GM21723 (cell line): ENCODE data around the gene TYK2.
"Not testable (repeated sequence)": the region's sequence is repeated elsewhere in the genome, so short reads cannot be mapped to it uniquely, and the experiment has no call there.

Source experiments
- ATAC-seq: cut with Tn5 transposase; IDR thresholded peaks from one replicate; pipeline ENCODE4 v1.9.1; 2021; ENCODE audit warnings: mild to moderate bottlenecking, moderate library complexity; ENCODE audit not compliant: unreplicated experiment

TYK2 gene

DNA sequence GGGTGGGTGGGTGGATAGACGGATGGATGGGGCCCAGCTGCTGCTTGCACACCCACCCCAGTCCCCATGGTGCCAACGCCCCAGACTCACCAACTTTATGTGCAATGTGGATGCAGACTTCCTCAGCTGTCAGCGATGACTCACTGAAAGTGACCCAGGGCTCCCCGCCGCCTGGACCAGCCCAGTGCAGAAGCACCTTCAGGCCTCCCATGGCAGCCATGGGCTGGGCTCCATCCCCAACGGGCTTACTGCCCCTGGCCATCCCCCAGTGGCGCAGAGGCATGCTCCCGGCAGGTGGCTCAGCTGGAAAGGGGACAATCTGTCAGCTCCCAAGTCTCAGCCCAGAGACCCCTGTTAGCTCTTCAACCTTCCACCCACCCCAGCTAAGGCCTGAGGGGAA lies 2.2 kb downstream of the TYK2 start:
- no peak for ATAC-seq

- ATAC-seq: not testable (repeated sequence)
These were observed 3.2 kb downstream of the TYK2 start for GRCh38 chr19:10377140-10377640.

DNA sequence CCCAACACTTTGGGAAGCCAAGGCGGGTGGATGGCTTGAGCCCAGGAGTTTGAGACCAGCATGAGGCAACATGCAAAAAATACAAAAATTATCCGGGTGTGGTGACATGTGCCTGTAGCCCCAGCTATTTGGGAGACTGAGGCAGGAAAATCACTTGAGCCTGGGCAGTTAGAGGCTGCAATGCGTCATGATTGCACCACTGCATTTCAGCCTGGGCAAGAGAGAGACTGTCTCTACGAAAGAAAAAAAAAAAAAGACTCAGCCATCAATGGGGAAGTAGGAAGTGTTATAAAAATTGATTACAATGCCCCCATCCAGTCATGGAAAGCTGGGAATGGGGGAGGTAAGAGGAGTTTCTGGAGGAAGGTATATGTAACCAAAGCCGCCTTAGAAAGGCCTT lies 5.4 kb downstream of the TYK2 start:
- ATAC-seq: no peak

DNA sequence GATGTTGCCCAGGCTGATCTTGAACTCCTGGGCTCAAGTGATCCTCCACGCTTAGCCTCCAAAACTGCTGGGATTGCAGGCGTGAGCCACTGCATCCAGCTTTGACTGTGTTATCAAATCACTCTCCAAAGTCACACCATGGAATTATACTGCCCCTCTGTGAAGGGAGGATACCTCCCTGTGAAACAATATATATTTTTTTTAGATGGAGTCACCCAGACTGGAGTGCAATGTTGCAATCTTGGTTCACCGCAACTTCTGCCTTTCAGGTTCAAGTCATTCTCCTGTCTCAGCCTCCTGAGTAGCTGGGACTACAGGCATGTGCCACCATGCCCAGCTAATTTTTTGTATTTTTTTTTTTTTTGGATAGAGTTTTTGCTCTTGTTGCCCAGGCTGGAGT lies 7.7 kb downstream of the TYK2 start:
- no peak for ATAC-seq

- ATAC-seq: no peak
These were observed 12.1 kb downstream of the TYK2 start for GRCh38 chr19:10368101-10368803.

DNA sequence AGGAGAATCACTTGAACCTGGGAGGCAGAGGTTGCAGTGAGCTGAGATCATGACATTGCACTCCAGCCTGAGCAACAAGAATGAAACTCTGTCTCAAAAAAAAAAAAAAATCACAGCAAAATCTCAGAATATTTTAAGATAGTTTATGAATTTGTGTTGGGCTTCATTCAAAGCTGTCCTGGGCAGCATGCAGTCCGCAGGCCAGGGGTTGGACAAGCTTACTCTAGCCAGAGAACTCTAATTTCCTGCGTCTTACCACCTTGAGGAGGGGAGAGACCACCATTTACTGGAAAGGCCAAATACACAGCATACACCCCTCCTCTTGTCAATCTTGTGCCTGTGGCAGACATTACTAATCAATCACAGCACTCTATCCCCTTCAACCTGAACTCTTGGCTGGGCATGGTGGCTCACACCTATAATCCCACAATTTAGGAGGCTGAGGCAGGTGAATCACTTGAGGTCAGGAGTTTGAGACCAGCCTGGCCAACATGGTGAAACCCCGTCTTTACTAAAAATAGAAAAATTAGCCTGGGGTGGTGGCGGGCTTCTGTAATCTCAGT lies 13.3 kb downstream of the TYK2 start:
- ATAC-seq: not testable (repeated sequence)

GRCh38 chr19:10365518-10365917 lies 14.9 kb downstream of the TYK2 start:
- ATAC-seq: no peak

- ATAC-seq: no peak
These were observed 15.7 kb downstream of the TYK2 start for GRCh38 chr19:10364644-10365043.

GRCh38 chr19:10363789-10364281 lies 16.5 kb downstream of the TYK2 start:
- no peak for ATAC-seq

GRCh38 chr19:10362259-10362658 lies 18.1 kb downstream of the TYK2 start:
- no peak for ATAC-seq

DNA sequence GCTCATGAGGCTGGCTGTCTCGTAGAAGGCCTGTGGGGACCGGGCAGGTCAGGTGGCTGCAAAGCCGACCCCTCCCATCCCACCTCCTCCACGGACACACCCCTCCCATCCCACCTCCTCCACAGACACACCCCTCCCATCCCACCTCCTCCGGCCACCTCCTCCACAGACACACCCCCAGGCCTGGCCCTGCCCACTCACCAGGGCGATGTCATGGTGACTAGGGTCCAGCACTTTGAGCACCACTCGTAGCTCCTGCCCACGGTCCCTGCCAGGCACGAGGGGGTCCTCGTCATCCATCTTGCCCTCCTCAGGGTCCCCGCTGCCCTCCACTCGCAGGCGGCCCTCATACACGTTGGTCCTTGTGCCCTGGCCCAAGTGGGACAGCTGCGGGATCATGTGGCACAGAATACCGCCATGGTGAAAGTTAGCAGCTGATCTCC lies 18.8 kb downstream of the TYK2 start:
- no peak for ATAC-seq

GRCh38 chr19:10356431-10356830 lies 23.9 kb downstream of the TYK2 start:
- no peak for ATAC-seq

GRCh38 chr19:10353793-10354391 lies 26.5 kb downstream of the TYK2 start:
- ATAC-seq: no peak

DNA sequence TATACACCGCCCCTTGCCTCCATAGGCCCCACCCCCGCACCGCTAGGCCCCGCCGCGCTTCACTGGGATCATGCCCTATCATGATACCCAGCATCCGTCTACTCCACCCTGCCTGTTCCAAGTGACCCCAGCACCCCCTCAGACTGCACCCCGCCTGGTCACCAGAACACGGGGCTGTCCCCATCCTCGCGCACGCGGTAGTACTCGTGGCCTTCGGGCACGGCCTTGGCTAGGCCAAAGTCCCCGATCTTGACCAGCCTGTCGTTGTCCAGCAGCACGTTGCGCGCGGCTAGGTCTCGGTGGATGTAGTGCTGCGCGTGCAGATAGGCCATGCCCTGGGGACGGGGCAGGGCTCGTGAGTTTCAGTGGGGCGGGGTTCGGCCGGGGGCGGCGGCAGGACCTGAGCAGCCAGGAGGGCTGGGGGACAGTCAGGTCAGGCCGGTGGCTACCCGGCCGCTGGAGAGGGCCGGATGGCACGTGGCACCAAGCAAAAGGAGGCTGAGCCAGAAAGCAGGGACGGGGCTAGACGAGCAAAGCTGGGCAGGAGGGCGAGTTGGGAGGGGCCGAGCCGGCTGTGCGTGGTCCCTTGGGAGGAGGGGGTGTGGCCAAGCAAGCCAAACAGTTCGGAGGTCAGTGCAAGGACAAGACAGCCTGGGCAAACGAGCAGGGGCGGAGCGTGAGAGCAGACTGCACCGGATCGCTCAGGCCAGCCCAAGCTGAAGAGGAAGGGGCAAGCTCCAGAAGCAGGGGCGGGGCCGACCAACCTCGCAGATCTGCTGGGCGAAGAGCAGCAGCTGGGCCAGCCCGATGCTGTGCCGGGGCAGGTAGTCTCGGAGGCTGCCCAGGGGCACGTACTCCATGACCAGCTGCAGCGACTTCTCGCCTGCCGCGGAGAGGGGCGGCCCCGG lies 27.4 kb downstream of the TYK2 start:
- ATAC-seq: no peak

GRCh38 chr19:10346509-10346908 lies 33.9 kb downstream of the TYK2 start:
- no peak for ATAC-seq

- no peak for ATAC-seq
These were observed 35.6 kb downstream of the TYK2 start for GRCh38 chr19:10344780-10345179.

DNA sequence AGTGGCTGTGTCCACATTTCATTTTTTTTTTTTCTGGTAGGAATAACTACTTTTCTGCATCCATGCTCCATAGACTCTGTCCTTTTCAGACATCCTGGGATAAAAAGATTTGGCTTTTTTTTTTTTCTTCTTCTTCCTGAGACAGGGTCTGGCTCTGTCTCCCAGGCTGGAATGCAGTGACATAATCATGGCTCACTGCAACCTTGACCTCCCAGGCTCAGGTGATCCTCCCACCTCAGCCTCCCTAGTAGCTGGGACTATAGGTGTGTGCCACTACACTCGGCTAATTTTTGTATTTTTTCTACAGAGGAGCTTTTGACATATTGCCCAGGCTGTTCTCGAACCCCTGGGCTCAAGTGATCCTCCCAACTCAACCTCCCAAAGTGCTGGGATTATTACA lies 36.9 kb downstream of the TYK2 start:
- ATAC-seq: no peak

DNA sequence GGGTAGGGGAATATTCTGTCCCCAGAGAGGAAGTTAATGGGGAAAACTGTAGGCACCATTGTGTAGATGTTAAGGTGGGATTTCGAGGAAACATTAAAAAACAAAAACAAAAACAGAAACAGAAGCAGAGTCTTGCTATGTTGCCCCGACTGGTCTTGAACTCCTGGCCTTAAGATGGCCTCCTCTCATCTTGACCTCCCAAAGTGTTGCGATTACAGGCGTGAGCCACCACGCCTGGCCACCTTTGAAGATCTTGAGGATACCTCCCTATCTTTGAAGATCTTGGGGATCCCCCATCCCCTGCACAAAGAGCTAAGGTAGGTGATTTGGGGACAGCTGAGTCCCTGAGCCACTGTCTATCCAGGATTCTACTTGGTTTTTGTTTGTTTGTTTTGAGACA lies 40.4 kb downstream of the TYK2 start:
- ATAC-seq: no peak

DNA sequence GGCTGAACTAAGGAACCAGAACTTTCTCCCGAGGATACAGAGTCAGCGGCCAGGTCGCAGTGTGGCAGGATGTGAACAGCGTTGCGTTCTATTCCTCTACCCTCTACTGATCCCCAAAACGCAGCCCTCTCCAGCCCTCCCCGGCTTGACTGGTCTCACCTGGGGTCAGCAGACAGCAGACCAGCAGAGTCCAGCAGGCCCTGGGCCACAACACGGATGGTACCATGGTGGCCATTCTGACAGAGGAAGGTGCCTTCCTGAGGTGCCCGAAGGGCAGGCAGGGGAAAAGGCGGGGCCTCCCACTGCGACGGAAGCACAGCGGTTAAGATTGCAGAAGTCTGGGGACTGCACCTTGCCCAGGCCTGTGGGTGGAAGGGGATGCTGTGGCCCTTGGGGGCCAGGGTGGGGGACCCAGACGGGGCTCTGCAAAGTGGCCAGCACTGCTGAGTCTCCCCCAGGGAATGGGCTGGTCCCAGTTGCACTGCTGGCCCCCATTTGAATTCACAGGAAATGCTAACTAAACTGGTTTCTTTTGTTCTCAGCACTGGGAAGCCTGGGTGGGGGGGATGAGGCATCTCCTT lies 40.9 kb downstream of the TYK2 start, which contains the start of gene ICAM3:
Gene ICAM3 (minus strand): TSS at position 245 of the 581 bp plus-strand sequence. CDS start 10 bp downstream, at position 235.
- peak; percentile 63 for ATAC-seq

DNA sequence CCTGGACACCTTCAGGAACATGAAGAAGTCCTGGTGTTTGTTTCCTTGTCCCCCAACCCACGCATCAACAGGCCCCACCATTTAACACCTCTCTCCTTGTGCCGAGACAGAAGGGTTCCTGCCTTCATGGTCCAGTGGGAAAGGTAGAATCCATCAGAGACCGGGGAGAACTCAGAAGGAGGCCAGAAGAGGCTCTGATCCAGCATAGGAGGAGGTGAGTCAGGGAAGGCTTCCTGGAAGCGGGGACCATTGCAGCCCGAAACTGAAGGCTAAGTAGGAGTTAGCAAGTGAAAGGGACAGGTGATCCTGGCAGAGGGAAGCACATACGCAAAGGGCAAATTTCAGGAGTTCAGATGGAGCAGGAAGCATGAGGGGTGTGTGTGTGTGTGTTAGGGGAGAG lies 41.4 kb downstream of the TYK2 start:
- no peak for ATAC-seq
